Endothelial cell of umbilical vein (primary cell): Measurements from ENCODE around the gene DAAM1. TPM values are rescaled to one million over a fixed set of nuclear protein-coding genes. Genes with fewer than 3 reads are reported as not detected.

Source experiments
- BruUV-seq: library from RNA; stranded (reverse); fragments of 400-500 nt; replicated peaks from 2 replicates; lab custom pipeline; 2021; lab: Mats Ljungman, UMichigan
- CTCF ChIA-PET: fragments of 300-600, 350-600 bp; sonication (Branson Sonifier 250); formaldehyde crosslinking; loops from one replicate; lab custom pipeline; 2021; ENCODE audit warnings: antibody characterized with exemption, inconsistent platforms; lab: Charles Lee
- POLR2A ChIA-PET: fragments of 300-600, 350-600 bp; sonication (Branson Sonifier 250); formaldehyde crosslinking; loops from one replicate; lab custom pipeline; 2021; ENCODE audit warnings: antibody characterized with exemption, inconsistent platforms; lab: Charles Lee
- DNase-seq: peaks from one replicate; pipeline ENCODE4 v3.0.0-alpha.2; 2011; ENCODE audit warnings: low read depth, low spot score
- FAIRE-seq: peaks from 2 replicates; lab custom pipeline; 2011; peaks lifted over from hg19 to GRCh38; lab: Jason Lieb, UNC
- H2AFZ ChIP-seq: 2 replicates; pipeline ENCODE4 v1.6.0; 2012; ENCODE audit warnings: low read depth, low read length, control low read depth, inconsistent platforms
- H3K27ac ChIP-seq: 2 replicates; pipeline ENCODE4 v1.5.1; 2011; ENCODE audit warnings: low read depth, mild to moderate bottlenecking, control low read depth, low read length, moderate library complexity; ENCODE audit not compliant: insufficient read depth
- H3K27me3 ChIP-seq, 2 experiments: 2 replicates each; pipeline versions ENCODE4 v1.6.0 to v1.6.1; 2011; ENCODE audit warnings: low read length in 2 of 2, mixed read lengths in 1 of 2; ENCODE audit not compliant: control insufficient read depth in 2 of 2, insufficient read depth in 2 of 2
- H3K36me3 ChIP-seq, 2 experiments: 2 replicates in 1 of 2; 3 replicates in 1 of 2; pipeline ENCODE4 v1.5.1; 2011; ENCODE audit warnings: low read length in 2 of 2, mild to moderate bottlenecking in 1 of 2, moderate library complexity in 1 of 2; ENCODE audit not compliant: control insufficient read depth in 2 of 2, insufficient read depth in 2 of 2; ENCODE audit errors: extremely low read depth in 1 of 2
- H3K4me1 ChIP-seq: 3 replicates; pipeline ENCODE4 v1.5.1; 2011; ENCODE audit warnings: mild to moderate bottlenecking, low read length; ENCODE audit not compliant: control insufficient read depth, insufficient read depth; ENCODE audit errors: extremely low read depth
- H3K4me2 ChIP-seq: 2 replicates; pipeline ENCODE4 v1.6.1; 2011; ENCODE audit warnings: low read length, control low read depth, mixed read lengths; ENCODE audit not compliant: insufficient read depth
- H3K4me3 ChIP-seq, 3 experiments: fragments of 200-600 bp in 1 of 3; sonication (generic), shearing (Covaris generic) in 1 of 3; replicated peaks in 1 of 3; 2 replicates each; pipeline ENCODE4 v1.5.1; 2011 to 2016; ENCODE audit warnings: control low read depth in 3 of 3, low read length in 3 of 3, mild to moderate bottlenecking in 2 of 3, inconsistent platforms in 1 of 3, low read depth in 1 of 3, moderate library complexity in 1 of 3; ENCODE audit not compliant: insufficient read depth in 1 of 3
- H3K79me2 ChIP-seq: 2 replicates; pipeline ENCODE4 v1.6.0; 2012; ENCODE audit warnings: low read length, inconsistent platforms; ENCODE audit not compliant: control insufficient read depth, insufficient read depth
- H3K9ac ChIP-seq: replicated peaks from 2 replicates; pipeline ENCODE3; 2011; ENCODE audit warnings: low read length, control low read depth; ENCODE audit not compliant: insufficient read depth; ENCODE audit errors: extremely low read depth
- H3K9me1 ChIP-seq: replicated peaks from 3 replicates; pipeline ENCODE4 v1.6.0; 2011; ENCODE audit warnings: mild to moderate bottlenecking, low read length; ENCODE audit not compliant: control insufficient read depth, insufficient read depth; ENCODE audit errors: extremely low read depth
- H3K9me3 ChIP-seq: replicated peaks from 2 replicates; pipeline ENCODE4 v1.5.1; 2012; ENCODE audit warnings: low read length, inconsistent platforms; ENCODE audit not compliant: control insufficient read depth, insufficient read depth
- H4K20me1 ChIP-seq: replicated peaks from 2 replicates; pipeline ENCODE3; 2011; ENCODE audit warnings: mild to moderate bottlenecking, low read length; ENCODE audit not compliant: control insufficient read depth, insufficient read depth; ENCODE audit errors: extremely low read depth
- CTCF ChIP-seq, 2 donors: IDR thresholded peaks; 1 replicate in 1 of 2; 2 replicates in 1 of 2; pipeline ENCODE4 v1.5.1; 2011; ENCODE audit warnings: low read length in 2 of 2, mild to moderate bottlenecking in 2 of 2, moderate library complexity in 2 of 2, control low read depth in 1 of 2, inconsistent platforms in 1 of 2, low read depth in 1 of 2; ENCODE audit not compliant: insufficient read depth in 1 of 2; ENCODE audit errors: extremely low read depth in 1 of 2
- EZH2 ChIP-seq: IDR thresholded peaks from 2 replicates; pipeline ENCODE4 v1.6.1; 2012; ENCODE audit warnings: borderline replicate concordance, low read depth, mild to moderate bottlenecking, moderate library complexity, low read length, inconsistent platforms; ENCODE audit not compliant: severe bottlenecking
- FOS ChIP-seq: IDR thresholded peaks from 2 replicates; pipeline ENCODE4 v1.6.1; 2011; ENCODE audit warnings: mild to moderate bottlenecking, low read length, moderate library complexity, borderline replicate concordance; ENCODE audit not compliant: insufficient read depth
- GATA2 ChIP-seq: IDR thresholded peaks from 2 replicates; pipeline ENCODE4 v1.7.0; 2011; ENCODE audit warnings: low read depth, mild to moderate bottlenecking, moderate library complexity, mixed read lengths, low read length; ENCODE audit not compliant: insufficient read length, insufficient read depth
- JUN ChIP-seq: IDR thresholded peaks from 2 replicates; pipeline ENCODE4 v1.6.1; 2011; ENCODE audit warnings: borderline replicate concordance, low read depth; ENCODE audit not compliant: insufficient read length, insufficient read depth
- MAX ChIP-seq: IDR thresholded peaks from 2 replicates; pipeline ENCODE4 v1.6.1; 2011; ENCODE audit not compliant: insufficient read depth, insufficient read length
- MYC ChIP-seq: IDR thresholded peaks from one replicate; pipeline ENCODE4 v1.6.1; 2011; ENCODE audit warnings: mild to moderate bottlenecking, low read depth, low read length
- POLR2A ChIP-seq: IDR thresholded peaks from 2 replicates; pipeline ENCODE4 v1.6.1; 2012; ENCODE audit warnings: low read depth, mild to moderate bottlenecking, control low read depth, low read length
- POLR2AphosphoS5 ChIP-seq: IDR thresholded peaks from 2 replicates; pipeline ENCODE4 v1.6.1; 2012; ENCODE audit warnings: low read depth, mild to moderate bottlenecking, control low read depth, low read length, moderate library complexity; ENCODE audit not compliant: insufficient read depth
- dilution Hi-C: fragments of 300-500 bp; cut with MboI; formaldehyde crosslinking; loops from one replicate; pipeline ENCODE4 v1.15.0; 2019; ENCODE audit warnings: low sequenced_read_pairs; ENCODE audit not compliant: extremely low pct_ligation_motif_present
- intact Hi-C: fragments of 100-400 bp; cut with micrococcal nuclease; formaldehyde crosslinking; loops from one replicate; pipeline ENCODE4 v1.10.0; 2022
- polyA plus RNA-seq, 4 experiments: library from polyadenylated mRNA; depleted of rRNA in 3 of 4; stranded (reverse) in 3 of 4; unstranded in 1 of 4; fragments of >200 nt; gene quantifications; 2 replicates each; pipeline versions ENCODE4 v1.2.1 to v1.2.3, GENCODE V29; 2011 to 2012; ENCODE audit warnings: missing spikeins in 1 of 4
- total RNA-seq: library from RNA; stranded (reverse); gene quantifications from 2 replicates; pipeline ENCODE4 v1.2.3, GENCODE V29; 2021

The DAAM1 gene
- total and polyA plus RNA-seq, 2 donors (not counting 3 experiments of a cell fraction or from before 2014, with no cell fraction given): 10.2 to 25.3 TPM

- Histone ChIP-seq H3K4me2 (no peak overlapping the region), H3K9me1 (no peaks in the 10 kb centered on the region), H3K27me3 (no peaks in the 10 kb centered on the region), H2AFZ (no peak overlapping the region), H3K79me2 (no peaks in the 10 kb centered on the region), H3K9ac (no peak overlapping the region), H3K4me3 (no peak overlapping the region), H3K27ac (no peak overlapping the region), H3K9me3 (no peaks in the 10 kb centered on the region), H3K36me3 (peaks cover 0 to 4% of the 10 kb centered on the region in 2 experiments), H3K4me1 (peaks cover 15% of the 10 kb centered on the region), H4K20me1 (no peaks in the 10 kb centered on the region)
- DNase-seq (no peak), FAIRE-seq (no peak)
- dilution Hi-C loops (no loop called here), intact Hi-C loops (no loop called here)
- no TSS peak for BruUV-seq
- ChIA-PET CTCF (interaction anchor here (2.1 kb wide), 1 partner anchor 213 kb away, joined by 4 read pairs; no protein-coding TSS in a partner anchor), POLR2A (no interaction called here)
- TF ChIP-seq JUN (no peak), POLR2AphosphoS5 (no peak), MYC (no peak), EZH2 (no peak), GATA2 (no peak), FOS (no peak), CTCF (IDR thresholded peaks at IDR 0.05; ENCODE audit: extremely low read depth in 1 of 2, insufficient read depth in 1 of 2, low read depth in 1 of 2, low read length in 2 of 2) (no peak), POLR2A (no peak), MAX (no peak)
These were observed 155.1 kb downstream of the DAAM1 start for GRCh38 chr14:59343585-59343984.
